Stimulated activated CD8-positive, alpha-beta memory T cell treated with anti-CD3 and anti-CD28 coated beads, Interleukin-12 subunit alpha, Interleukin-12 subunit beta, amount 100 ng/mL, for 1 hour (primary cell): ENCODE measurements around the gene SPCS3.
"Not testable (repeated sequence)": the region's sequence is repeated elsewhere in the genome, so short reads cannot be mapped to it uniquely, and the experiment has no call there.

Experiments used
- DNase-seq: peaks from one replicate; pipeline ENCODE4 v3.0.0-alpha.2; 2020; ENCODE audit warnings: low read depth

SPCS3 gene

DNA sequence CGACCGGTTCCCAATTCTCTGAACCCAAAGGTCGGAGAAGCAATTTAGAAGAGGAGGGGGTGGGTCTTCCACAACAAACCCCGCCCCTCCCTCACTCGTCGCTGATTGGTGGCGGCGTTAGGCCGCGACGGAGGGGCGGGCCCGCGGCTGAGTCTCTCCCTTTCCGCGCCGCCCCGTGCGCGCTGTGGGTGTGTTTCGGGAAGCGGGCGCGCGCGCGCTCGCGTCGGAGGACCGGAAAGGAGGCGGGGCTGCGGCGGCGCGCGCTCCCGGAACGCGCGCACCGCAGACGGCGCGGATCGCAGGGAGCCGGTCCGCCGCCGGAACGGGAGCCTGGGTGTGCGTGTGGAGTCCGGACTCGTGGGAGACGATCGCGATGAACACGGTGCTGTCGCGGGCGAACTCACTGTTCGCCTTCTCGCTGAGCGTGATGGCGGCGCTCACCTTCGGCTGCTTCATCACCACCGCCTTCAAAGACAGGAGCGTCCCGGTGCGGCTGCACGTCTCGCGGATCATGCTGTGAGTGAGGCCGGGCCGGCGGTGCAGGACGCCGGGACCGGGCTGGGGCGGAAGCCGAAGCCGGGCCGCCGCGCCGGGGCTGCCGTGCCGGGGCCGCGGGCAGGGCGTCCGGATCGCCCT lies at the start of gene SPCS3:
Gene SPCS3 (plus strand): TSS at position 263 of the 636 bp plus-strand sequence. CDS start 111 bp downstream, at position 374.
- DNase-seq: peak; percentile 93

DNA sequence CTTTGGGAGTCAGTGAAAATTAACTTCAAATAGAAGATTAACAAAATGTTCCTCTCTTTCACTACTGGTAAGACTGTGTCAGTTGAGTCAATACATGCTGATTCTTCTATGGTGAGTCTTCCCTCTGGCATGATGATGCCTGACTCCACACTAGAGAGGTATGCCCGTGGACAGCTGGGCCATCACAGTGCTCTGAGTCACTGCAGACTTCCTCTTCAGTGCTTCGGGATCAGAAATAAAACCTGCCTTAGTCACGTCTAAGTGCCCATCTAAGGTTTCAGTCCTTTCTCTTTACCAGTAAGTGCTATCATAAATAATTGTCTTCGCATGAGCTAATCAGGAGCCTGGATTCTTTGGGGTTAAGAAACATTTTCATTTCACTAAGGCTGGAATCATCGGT lies 49.1 kb upstream of the SPCS3 start:
- DNase-seq: no peak

DNA sequence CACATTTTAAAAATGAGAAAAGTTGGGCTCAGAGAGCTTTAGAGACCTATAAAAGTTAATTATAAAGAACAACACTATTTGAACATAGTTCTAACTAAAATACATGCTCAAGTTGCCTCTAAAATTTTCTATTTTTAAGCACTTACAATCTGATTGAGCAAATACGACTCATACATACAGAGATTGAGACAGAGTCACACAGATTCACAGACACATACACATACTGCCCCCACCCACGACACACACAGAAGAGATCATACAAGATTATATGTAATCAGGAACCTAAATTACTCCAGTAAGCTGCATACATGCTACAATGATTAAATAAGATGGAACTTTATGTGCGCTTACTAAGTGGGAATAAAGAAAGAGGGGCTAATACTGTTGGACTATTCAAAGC lies 48.0 kb upstream of the SPCS3 start:
- no peak for DNase-seq

DNA sequence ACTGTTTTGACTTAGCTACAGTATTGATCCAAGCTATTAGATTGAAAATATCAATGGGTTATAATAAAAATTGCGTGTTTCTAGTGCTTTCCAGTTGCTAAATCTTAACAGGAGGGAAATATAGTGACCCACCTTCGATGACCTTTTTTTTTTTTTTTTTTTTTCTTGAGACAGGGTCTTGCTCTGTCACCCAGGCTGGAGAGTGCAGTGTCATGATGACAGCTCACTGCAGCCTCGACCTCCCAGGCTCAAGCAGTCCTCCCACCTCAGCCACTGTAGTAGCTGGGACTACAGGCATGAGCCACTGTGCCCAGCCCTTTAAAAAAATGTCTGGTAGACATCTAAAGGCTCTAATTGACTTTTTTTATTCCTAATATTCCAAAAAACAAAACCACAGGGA lies 47.0 kb upstream of the SPCS3 start:
- DNase-seq: no peak

DNA sequence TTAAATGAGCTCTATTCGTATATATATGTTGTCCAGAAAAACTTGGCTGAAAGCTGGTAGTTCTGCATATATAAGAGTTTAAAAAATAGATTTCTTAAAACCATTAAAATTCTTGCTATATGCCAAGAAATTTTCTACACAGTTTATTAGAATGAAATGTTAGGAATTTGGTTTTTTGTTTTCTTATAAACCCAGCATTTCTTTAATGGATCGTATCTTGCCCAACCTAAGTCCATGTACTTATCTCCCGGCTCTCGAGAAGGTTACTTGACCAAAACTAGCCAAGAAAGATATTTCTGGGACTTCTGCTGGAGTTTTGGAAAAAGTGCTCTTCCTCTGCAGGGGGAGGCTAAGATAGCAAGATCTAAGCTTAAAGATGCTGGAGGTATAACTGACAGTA lies 46.0 kb upstream of the SPCS3 start:
- DNase-seq: no peak

DNA sequence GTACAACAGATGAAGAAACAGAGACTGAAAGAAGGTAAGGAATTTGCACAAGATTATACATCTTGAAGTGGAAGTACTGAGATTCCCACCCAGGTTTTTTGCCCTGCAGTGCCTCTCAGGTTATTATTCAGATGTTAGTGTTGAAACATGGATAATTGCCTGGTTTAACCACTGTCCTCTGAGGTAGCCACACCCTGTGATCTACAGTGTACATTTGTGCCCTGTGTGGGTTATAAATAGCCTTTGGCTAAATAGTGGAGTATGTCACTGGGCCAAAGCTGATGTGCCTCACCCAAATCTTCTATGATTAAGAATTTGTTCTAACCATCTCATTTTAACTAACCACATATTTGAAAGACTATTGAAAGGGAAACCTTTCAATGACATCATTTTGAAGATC lies 45.3 kb upstream of the SPCS3 start:
- no peak for DNase-seq

DNA sequence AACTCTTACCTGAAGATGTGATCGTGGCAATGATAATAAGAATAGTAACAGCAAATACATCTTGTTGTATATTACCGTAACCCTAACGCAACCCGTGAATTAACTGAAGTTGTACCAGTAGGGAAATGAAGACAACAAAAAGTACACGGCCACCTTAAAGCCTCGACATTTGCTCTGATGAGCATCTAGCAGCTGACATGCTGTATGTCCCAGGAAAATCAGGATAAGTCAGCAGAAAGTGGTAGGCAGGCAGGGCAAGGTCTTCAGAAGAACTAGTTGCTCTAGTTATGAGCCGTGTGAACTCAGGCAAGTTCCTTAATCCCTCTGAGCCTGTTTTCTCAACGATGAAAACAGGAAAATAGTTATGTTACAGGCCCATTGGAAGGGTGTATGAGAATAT lies 43.1 kb upstream of the SPCS3 start:
- DNase-seq: no peak

DNA sequence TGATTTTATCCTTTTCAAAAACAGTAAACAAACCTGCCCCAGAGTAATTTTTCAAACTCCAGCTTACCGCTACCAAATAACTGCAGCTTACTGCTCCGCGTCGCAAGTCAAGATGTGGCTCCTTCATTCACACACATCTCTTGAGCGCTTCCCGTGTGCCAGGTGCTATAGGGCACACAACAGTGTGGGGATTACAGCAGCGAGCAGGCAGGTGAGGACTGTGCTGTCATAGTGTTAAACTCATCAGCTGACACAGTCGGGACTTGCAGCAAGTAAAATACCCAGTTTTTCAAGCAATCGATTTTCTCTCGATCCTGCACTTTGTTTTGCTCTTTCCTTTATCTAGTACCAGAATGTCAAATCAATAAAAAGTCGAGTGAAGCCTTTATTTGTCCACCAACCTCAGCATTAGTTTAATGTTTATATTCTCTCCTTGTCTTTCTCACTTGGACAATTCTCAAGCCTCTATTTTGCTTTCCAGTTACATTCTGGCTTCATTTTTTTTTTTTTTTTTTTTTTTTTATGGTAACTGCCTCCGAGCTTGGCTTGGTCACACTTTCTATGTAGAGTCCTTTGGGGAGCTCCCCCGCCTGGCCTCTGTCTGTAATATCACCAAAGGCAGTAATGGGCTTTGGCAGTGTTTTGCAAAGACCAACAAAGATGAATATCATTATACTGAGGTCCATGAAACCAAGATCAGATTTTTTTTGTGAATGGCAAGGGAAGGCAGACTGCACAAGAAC lies 42.4 kb upstream of the SPCS3 start:
- DNase-seq: no peak

DNA sequence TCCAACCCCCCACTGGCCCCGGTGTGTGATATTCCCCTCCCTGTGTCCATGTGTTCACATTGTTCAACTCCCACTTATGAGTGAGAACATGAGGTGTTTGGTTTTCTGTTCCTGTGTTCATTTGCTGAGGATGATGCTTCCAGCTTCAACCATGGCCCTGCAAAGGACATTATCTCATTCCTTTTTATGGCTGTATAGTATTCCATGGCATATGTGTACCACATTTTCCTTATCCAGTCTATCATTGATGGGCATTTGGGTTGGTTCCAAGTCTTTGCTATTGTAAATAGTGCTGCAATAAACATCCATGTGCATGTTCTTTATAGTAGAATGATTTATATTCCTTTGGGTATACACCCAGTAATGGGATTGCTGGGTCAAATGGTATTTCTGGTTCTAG lies 40.2 kb upstream of the SPCS3 start:
- not testable (repeated sequence) for DNase-seq

DNA sequence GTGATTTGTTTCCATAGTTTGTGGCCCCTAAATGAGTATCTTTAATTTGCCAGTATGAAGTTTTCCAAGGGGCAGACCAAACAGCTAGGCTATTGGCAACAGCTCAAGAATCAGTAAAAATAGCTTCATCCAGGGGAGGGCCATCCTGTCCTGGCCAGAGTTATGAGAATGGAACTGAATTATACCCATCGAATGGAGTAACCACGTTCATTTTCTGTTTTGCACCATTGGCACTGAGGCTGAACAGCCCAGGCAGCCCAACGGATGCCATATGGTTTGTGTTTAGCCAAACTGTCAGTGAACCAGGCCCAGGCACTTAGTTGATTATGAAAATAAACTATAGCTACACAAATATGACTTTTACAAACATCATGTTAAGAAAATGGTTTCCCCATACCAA lies 33.0 kb upstream of the SPCS3 start:
- no peak for DNase-seq

DNA sequence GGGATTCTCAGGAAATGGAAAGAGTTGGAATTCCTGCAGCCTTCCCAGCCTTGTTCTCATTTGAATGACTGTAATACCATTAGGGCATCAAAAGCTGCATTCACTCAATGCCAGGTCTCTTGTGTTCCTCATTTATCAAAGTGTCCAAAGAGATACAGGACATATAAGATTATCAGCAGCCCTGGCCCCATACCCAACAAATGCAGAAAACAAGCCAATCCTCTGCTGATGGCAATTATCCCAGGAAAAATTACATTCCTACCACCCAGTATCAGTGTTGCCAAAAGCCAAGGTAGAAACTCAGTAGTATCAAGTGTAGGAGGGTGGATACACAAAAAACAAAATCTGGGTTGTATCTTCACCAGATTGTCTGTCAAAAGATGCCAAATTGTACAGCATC lies 32.2 kb upstream of the SPCS3 start:
- no peak for DNase-seq

DNA sequence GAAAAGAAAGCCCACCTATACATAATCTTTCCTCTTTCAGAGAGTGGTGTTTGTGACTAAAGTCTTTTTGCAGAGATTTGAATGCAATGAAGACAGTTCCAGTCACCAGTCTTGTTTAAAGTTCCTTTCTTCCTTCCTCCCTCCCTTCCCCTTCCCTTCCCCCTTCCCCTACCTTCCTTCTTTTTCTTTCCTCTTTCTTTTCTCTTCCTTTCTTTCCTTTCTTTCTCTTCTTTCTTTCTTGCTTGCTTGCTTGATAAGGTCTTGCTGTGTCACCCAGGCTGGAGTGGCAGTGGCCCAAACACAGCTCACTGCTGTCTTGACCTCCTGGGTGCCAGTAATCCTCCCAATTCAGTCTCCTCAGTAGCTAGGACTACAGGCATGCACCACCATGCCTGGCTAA lies 31.7 kb upstream of the SPCS3 start:
- DNase-seq: no peak

DNA sequence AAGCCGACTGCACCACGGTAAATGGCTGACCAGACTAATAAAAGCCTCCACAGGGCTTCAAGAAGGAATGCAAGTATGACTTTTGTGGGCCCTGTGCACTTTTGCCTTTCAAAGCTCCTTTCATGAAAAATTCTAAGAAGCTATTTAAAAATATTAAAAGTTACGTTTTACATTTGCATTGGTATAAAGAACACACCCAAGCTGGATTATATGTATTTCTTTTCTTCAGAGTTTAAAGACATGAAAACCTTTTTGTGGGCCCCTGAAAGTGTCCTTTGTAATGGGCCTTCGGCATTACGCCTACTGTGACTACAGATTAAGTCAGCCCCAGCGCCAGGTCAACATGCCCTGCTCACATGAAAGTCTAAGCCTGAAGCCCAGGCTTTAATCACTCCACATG lies 30.2 kb upstream of the SPCS3 start:
- no peak for DNase-seq

DNA sequence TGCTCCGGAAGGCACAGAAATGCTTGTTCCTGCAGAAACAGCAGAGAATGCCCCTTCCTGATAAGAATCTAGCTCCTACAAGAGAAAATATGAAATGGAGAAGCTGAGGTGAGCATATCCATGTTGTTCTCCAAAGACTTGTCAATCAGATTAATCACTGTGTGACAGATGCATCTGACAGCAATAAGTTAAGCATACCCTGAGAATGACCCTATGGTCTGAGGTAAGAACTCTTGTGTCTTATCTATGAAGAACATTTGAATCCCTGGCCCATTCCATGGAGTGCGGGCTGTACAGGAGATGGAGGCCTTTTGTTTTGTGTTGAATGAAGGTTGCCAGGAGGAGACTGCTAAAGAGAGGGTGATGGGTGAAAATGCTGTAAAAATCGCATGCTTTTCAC lies 29.2 kb upstream of the SPCS3 start:
- DNase-seq: no peak

DNA sequence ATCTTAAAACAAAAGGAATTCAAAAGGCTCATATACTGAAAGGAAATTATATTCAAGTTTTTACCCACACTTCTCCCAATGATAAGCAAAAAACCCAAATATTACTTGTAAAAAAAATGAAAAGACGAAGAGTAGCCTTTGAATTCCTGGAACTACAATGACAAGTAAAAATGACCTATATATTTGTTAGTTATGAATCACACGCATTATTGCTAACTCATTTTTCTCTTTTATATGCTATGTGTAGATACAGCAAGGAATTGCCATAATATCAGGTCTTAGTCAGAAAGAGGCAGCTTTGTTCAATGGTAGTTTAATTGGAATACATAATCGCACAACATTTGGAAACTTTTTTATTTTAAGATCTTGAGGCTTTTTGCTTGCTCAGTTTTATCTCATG lies 28.0 kb upstream of the SPCS3 start:
- DNase-seq: no peak

DNA sequence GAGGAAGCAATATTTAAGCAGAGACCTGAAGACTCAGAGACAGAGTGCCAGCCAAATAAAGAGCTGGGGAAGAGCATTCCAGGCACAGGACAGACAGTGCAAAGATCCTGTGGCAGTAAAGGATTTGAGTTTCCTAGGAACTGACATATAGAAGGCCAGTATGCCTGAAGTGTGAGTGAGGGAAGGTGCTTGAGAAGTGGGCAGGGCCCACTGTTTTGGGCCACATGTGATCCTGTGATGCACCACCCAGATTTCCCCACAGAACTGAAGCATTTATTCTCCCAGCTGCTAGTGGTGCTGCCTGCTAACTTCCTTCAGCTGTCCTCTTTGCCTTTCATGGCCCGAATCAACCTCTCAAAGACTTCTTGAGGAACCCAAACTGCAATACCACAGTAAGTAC lies 26.8 kb upstream of the SPCS3 start:
- no peak for DNase-seq

DNA sequence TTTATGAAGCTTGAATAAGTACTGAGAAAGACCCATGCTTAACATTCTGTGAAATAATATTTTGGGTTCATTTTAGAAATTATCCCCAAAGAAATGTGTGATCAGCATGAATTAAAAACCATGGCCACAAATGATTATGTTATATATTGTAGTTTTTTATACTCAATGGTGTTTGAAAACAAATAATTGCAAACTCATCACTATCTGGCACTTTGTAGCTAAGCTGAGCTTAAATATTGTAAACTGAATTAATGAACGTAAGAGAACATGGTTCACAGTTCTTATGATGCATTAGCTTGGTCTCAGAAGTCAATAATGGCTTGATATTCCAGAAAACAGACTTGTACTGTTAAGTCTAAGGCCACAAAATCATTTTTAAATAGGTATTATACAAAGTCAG lies 26.1 kb upstream of the SPCS3 start:
- DNase-seq: no peak

DNA sequence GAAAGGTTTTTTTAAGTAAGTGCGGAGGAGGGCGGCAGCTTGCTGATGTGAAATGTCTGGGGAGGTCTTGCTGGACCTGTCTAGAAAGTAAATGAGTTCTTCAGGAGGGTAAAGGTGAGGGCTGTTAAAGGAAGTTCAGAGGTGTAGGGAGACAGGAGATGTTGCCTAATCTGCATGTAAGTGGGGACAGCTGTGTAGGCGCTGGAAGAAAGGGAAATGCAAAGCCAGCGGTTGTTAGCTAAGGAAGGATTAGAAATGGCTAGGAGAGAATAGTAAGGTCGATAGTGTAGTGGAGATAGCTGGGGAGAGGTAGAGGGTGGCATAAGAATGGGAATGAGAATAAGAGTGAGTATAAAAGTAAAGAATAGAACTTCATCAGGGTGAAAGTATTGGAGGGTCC lies 23.9 kb upstream of the SPCS3 start:
- not testable (repeated sequence) for DNase-seq

DNA sequence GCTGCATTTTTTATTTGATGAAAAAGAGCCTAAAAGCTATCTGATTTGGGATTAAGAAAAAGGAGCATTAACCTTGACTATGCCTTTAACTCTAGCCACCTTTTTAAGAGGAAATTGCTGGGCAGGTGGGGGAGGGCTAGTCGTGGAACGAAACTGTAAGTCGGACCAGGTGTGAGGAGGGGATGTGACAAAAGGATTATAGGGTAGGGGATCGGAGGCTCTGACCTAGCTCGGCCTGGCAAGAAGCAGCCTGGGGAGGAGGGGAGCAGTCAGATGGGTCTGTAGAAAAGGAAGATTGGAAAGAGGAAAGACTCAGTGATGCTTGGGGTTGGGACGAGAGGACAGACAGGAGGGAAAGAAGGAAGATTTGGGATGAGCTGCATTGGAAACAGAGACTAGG lies 21.1 kb upstream of the SPCS3 start:
- no peak for DNase-seq

DNA sequence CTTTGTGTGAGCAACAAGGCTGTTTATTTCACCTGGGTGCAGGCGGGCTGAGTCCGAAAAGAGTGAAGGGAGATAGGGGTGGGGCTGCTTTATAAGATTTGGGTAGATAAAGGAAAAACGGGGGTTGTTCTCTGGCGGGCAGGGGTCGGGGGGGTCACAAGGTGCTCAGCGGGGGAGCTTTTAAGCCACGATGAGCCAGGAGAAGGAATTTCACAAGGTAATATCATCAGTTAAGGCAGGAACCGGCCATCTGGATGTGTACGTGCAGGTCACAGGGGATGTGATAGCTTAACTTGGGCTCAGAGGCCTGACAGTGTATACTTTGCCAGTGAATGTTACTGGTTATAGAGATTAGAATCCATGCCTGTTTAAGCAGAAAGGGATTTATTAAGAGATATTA lies 19.7 kb upstream of the SPCS3 start:
- no peak for DNase-seq

DNA sequence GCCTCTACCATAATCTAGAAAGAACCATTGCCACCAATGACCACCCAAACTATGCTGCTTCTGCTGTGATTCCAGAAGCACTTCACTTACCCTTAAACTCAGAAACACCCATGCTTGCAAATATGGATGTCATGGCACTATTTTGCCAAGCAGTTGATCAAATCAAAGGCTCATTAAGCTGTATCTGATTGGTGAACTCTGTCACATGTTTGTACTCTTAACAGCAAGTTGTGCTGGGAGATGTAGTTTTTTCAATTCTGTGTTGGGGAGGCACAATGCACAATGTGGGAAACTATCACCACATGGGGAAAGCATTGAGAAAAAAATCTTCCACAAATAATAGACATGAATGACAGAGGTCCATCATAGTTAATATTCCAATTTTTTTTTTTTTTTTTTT lies 19.2 kb upstream of the SPCS3 start:
- no peak for DNase-seq

DNA sequence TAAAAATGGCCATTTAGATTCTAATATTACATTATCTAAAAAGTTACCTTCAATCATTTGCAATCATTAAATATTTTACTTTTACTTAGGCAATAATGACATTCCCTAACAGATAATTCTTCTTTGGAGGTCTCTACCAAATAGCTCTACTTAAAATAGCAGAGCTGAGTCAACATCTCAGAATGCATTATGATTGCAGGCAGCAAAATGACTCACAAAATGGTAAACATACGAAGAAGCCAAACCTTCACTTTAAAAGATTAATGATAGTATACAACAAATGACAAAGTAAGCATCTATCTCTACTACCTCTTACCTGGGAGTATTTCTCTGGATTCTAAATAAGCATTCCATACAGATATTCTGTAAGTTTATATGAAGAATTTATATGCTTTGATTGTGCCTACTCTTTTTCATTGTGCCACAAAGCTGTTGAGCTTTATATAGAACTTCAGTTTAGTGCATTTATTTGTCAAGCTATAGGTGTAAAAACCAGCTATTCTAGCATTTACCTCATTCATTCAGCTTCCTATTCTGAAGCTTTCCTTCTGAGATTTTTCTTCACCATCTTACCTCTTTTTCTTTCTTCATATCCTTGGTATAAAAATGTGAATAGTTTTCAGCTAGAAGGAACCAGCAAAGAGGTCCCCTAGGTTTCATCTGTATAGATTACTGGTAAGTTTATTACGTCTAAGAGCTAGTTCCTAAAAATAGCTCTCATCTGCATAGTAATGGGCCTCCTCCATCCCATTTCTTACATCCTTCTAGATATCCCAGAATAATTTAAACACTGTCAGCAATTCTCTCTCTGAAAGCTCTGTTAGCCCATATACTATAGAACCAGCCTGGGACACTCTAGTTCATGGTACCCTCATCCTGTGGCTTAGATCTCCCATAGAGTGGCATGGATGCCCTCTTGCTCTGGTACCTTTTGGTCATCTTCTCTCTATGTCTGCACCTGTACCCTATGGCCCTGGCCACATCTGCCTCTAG lies 17.2 kb upstream of the SPCS3 start:
- no peak for DNase-seq

DNA sequence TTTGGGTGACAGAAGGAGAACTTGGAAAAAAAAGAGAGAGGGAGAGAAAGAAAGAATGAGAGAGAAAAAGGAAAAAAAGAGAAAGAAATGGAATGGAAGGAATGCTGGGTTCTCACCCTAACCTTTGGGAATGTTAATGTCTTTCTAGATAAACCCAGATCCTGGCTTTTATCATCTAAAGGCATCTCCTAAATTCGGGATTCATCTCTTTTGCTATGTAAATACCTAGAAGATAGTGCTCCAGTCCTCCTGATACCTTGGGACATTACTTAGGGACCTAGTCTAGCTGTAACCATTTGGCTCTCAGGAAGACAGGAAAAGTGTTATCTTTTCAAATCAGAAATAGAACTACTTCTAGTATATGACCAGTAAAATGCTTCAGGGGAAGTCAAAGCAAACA lies 15.8 kb upstream of the SPCS3 start:
- DNase-seq: no peak
